Pancreas (tissue), 10 donors: Measurements from ENCODE around the gene ASPHD1. TPM values are rescaled to one million over a fixed set of nuclear protein-coding genes. Genes with fewer than 3 reads are reported as not detected.

Experiments used
- ATAC-seq, 4 donors: fragments of 200-7000 bp; cut with Tn5 transposase; one replicate each; pipeline versions ENCODE4 v1.8.0 to v1.9.1; 2020; ENCODE audit warnings: mild to moderate bottlenecking in 4 of 4, moderate library complexity in 4 of 4
- DNase-seq, 6 donors: peaks; one replicate each; pipeline ENCODE4 v3.0.0-alpha.2; 2020
- FAIRE-seq: peaks from 2 replicates; lab custom pipeline; 2012; peaks lifted over from hg19 to GRCh38; lab: Jason Lieb, UNC
- H3K27ac ChIP-seq, 4 donors: fragments of 200-600 bp; sonication (generic); 1 replicate in 3 of 4; 2 replicates in 1 of 4; pipeline versions ENCODE4 v1.5.0 to v1.8.0; 2020
- H3K27me3 ChIP-seq, 4 donors: fragments of 200-600 bp; one replicate each; pipeline ENCODE4 v1.8.0; 2021
- H3K36me3 ChIP-seq, 3 donors: fragments of 200-600 bp; sonication (generic) in 1 of 3; one replicate each; pipeline versions ENCODE4 v1.5.0 to v1.8.0; 2020 to 2021
- H3K4me1 ChIP-seq, 3 donors: fragments of 200-600 bp; one replicate each; pipeline ENCODE4 v1.8.0; 2021
- H3K4me3 ChIP-seq, 4 donors: fragments of 200-600 bp; sonication (generic) in 2 of 4; one replicate each; pipeline versions ENCODE4 v1.5.0 to v1.8.0; 2020 to 2021
- H3K9me3 ChIP-seq, 4 donors: fragments of 200-600 bp; one replicate each; pipeline ENCODE4 v1.8.0; 2021
- CTCF ChIP-seq, 4 donors: fragments of 200-600 bp; sonication (generic) in 3 of 4; IDR thresholded peaks; one replicate each; pipeline versions ENCODE4 v1.5.0 to v1.8.0; 2021; ENCODE audit warnings: antibody characterized with exemption in 4 of 4
- WGBS, 2 donors: extraction: QIAGEN DNeasy Blood & Tissue Kit; methylation state at CpG; one replicate each; pipeline ENCODE4 v1.1.7; 2013; 5-methylcytosine and 5-hydroxymethylcytosine counted together
- intact Hi-C, 3 donors: fragments of 100-400 bp; cut with DNase I; formaldehyde crosslinking; loops; one replicate each; pipeline versions ENCODE4 v1.11.1 to v1.14.2; 2022
- polyA plus RNA-seq, 2 donors: library from polyadenylated mRNA; stranded (reverse); fragments of 200-250 nt; gene quantifications; one replicate each; pipeline ENCODE4 v1.2.3, GENCODE V29; 2013
- total RNA-seq, 6 donors: library from RNA; stranded (reverse); fragmentation: NEBNext Ultra II Directional in 4 of 6; extraction: Animal tissue kit (Norgen Biotek cat#: 25700) in 4 of 6; gene quantifications; one replicate each; pipeline versions ENCODE4 v1.2.1 to v1.2.4, GENCODE V29; 2021 to 2023
- donor health status: healthy with polysubstance abuse.
- donor health status: DM: no; HTN: no; CAD: no; lungs with moderate emphysema.
- donor health status: DM: no; HTN: no; CAD: no.
- donor health status: control.
- donor health status: control.
- donor health status: Bipolar disorder and iron deficiency.
- donor health status: DM: yes; HTN: yes; CAD: no.
- donor health status: DM: no; HTN: no; CAD: no.
- donor health status: DM: no; HTN: no; CAD: no.
- donor health status: DM: yes; HTN: yes; CAD: no.

The ASPHD1 gene
- total and polyA plus RNA-seq, 8 donors, result 3.8 to 21.2 (median 7.8) TPM

GRCh38 chr16:29912087-29912486 is 11.8 kb downstream of the ASPHD1 start:
- no peaks in the 10 kb centered on the region for H3K27me3 ChIP-seq
- H3K27ac ChIP-seq, result no peak overlapping the region
- intact Hi-C loops, result no loop called here
- FAIRE-seq (no peak), DNase-seq (peak in 1 of 6 donors; percentile 31), ATAC-seq (no peak)
- H3K4me1 ChIP-seq, result no peaks in the 10 kb centered on the region
- H3K36me3 ChIP-seq, result no peaks in the 10 kb centered on the region
- 73% methylated on average over 11 of the region's 11 CpGs for WGBS, 2 donors
- no peak overlapping the region for H3K4me3 ChIP-seq
- no peak for TF ChIP-seq CTCF (IDR thresholded peaks at IDR 0.05)
- no peaks in the 10 kb centered on the region for H3K9me3 ChIP-seq

GRCh38 chr16:29913514-29913913 is 13.2 kb downstream of the ASPHD1 start:
- no peak overlapping the region for H3K27ac ChIP-seq

GRCh38 chr16:29915590-29916247 is 15.4 kb downstream of the ASPHD1 start:
- no peak for TF ChIP-seq CTCF (IDR thresholded peaks at IDR 0.05)
- no peak for FAIRE-seq
- ATAC-seq, result peak in 1 of 4 donors; percentile 58
- DNase-seq, result no peak
- Histone ChIP-seq H3K36me3 (peaks cover 0 to 6% (median 0%) of the 10 kb centered on the region in 3 donors), H3K4me1 (no peaks in the 10 kb centered on the region), H3K27me3 (no peaks in the 10 kb centered on the region), H3K4me3 (no peak overlapping the region), H3K27ac (peak overlapping the region in 1 of 4 donors; percentile 33), H3K9me3 (no peaks in the 10 kb centered on the region)
- 72% methylated on average over 6 of the region's 6 CpGs for WGBS, 2 donors
- intact Hi-C loops, result no loop called here

More at GRCh38 chr16:29913514-29913913, 13.2 kb downstream of the ASPHD1 start:
- 97 to 98% methylated on average over 8 of the region's 8 CpGs for WGBS, 2 donors
- intact Hi-C loops, result no loop called here
- ATAC-seq (no peak), DNase-seq (peak in 1 of 6 donors; percentile 19), FAIRE-seq (no peak)
- Histone ChIP-seq H3K36me3 (no peaks in the 10 kb centered on the region), H3K4me3 (no peak overlapping the region), H3K4me1 (no peaks in the 10 kb centered on the region), H3K9me3 (no peaks in the 10 kb centered on the region), H3K27me3 (no peaks in the 10 kb centered on the region)
- TF ChIP-seq CTCF (IDR thresholded peaks at IDR 0.05), result no peak

- intact Hi-C loops, result no loop called here
- H3K36me3 ChIP-seq, result peaks cover 0 to 16% (median 0%) of the 10 kb centered on the region in 3 donors
- no peak for DNase-seq
- H3K27ac ChIP-seq, result no peak overlapping the region
- no peak overlapping the region for H3K4me3 ChIP-seq
- WGBS, 2 donors, result 95 to 96% methylated on average over 1 of the region's 1 CpG
- no peaks in the 10 kb centered on the region for H3K4me1 ChIP-seq
- no peak for TF ChIP-seq CTCF (IDR thresholded peaks at IDR 0.05)
- FAIRE-seq, result no peak
- no peaks in the 10 kb centered on the region for H3K9me3 ChIP-seq
- no peaks in the 10 kb centered on the region for H3K27me3 ChIP-seq
- no peak for ATAC-seq
Observed at GRCh38 chr16:29916979-29917378, 16.7 kb downstream of the ASPHD1 start.
